Activated CD8-positive, alpha-beta T cell treated with anti-CD3 and anti-CD28 coated beads, Interleukin-2, amount 10 ng/mL, durations not matched to agents 7 days and 5 days (primary cell): Measurements from ENCODE around the gene PLA2G5. TPM values are rescaled to one million over a fixed set of nuclear protein-coding genes. Genes with fewer than 3 reads are reported as not detected.

Experiments
- ATAC-seq: fragments of 150-1000 bp; cut with Tn5 transposase; one replicate; pipeline ENCODE4 v1.10.0; 2021; ENCODE audit warnings: moderate library complexity
- CTCF ChIA-PET: fragments of 350-600 bp; sonication (Branson Sonifier 250); formaldehyde crosslinking; loops from one replicate; lab custom pipeline; 2021; ENCODE audit warnings: antibody characterized with exemption; lab: Charles Lee
- POLR2A ChIA-PET: fragments of 350-600 bp; sonication (Branson Sonifier 250); formaldehyde crosslinking; loops from one replicate; lab custom pipeline; 2021; ENCODE audit warnings: antibody characterized with exemption; lab: Charles Lee
- DNase-seq: peaks from one replicate; pipeline ENCODE4 v3.0.0-alpha.2; 2020
- H3K27ac Mint-ChIP-seq: one replicate; pipeline ENCODE4 v1.8.0; 2021; ENCODE audit warnings: mild to moderate bottlenecking, mixed read lengths
- H3K27me3 Mint-ChIP-seq: one replicate; pipeline ENCODE4 v1.8.0; 2021; ENCODE audit warnings: low read depth, mixed read lengths
- H3K36me3 Mint-ChIP-seq: one replicate; pipeline ENCODE4 v1.8.0; 2021; ENCODE audit warnings: low read depth, mixed read lengths
- H3K4me1 Mint-ChIP-seq: one replicate; pipeline ENCODE4 v1.8.0; 2021; ENCODE audit warnings: low read depth, mixed read lengths
- H3K4me3 Mint-ChIP-seq: one replicate; pipeline ENCODE4 v1.8.0; 2021; ENCODE audit warnings: mild to moderate bottlenecking, mixed read lengths
- H3K9me3 Mint-ChIP-seq: one replicate; pipeline ENCODE4 v1.8.0; 2022; ENCODE audit warnings: mixed read lengths; ENCODE audit not compliant: insufficient read depth
- total RNA-seq, 2 experiments: library from RNA; stranded (reverse); gene quantifications; one replicate each; pipeline ENCODE4 v1.2.3, GENCODE V29; 2021

PLA2G5 gene
- total RNA-seq, 2 experiments from 2014 or later, result not detected

- H3K9me3 Mint-ChIP-seq, result no peaks in the 10 kb centered on the region
- ChIA-PET CTCF (no interaction called here), POLR2A (no interaction called here)
- H3K4me3 Mint-ChIP-seq, result no peak overlapping the region
- no peaks in the 10 kb centered on the region for H3K36me3 Mint-ChIP-seq
- no peak for ATAC-seq
- H3K27ac Mint-ChIP-seq, result no peak overlapping the region
- no peaks in the 10 kb centered on the region for H3K4me1 Mint-ChIP-seq
- peaks cover 22% of the 10 kb centered on the region for H3K27me3 Mint-ChIP-seq
- DNase-seq, result no peak
Measured at GRCh38 chr1:20071416-20071815, 1.4 kb downstream of the PLA2G5 start.

- ChIA-PET POLR2A (no interaction called here), CTCF (no interaction called here)
- DNase-seq, result no peak
- Mint-ChIP-seq H3K27me3 (peaks cover 36% of the 10 kb centered on the region), H3K27ac (no peak overlapping the region), H3K4me1 (peaks cover 1% of the 10 kb centered on the region), H3K36me3 (no peaks in the 10 kb centered on the region), H3K4me3 (no peak overlapping the region), H3K9me3 (no peaks in the 10 kb centered on the region)
- no peak for ATAC-seq
Measured at GRCh38 chr1:20072771-20073170, 2.8 kb downstream of the PLA2G5 start.

GRCh38 chr1:20073256-20073655 is 3.3 kb downstream of the PLA2G5 start:
- Mint-ChIP-seq H3K9me3 (no peaks in the 10 kb centered on the region), H3K36me3 (no peaks in the 10 kb centered on the region), H3K4me3 (no peak overlapping the region), H3K4me1 (peaks cover 6% of the 10 kb centered on the region), H3K27ac (no peak overlapping the region), H3K27me3 (peaks cover 41% of the 10 kb centered on the region)
- DNase-seq (no peak), ATAC-seq (no peak)
- POLR2A ChIA-PET, result no interaction called here
- CTCF ChIA-PET, result no interaction called here

- Mint-ChIP-seq H3K9me3 (no peaks in the 10 kb centered on the region), H3K4me3 (no peak overlapping the region), H3K36me3 (no peaks in the 10 kb centered on the region), H3K27ac (no peak overlapping the region), H3K27me3 (peaks cover 45% of the 10 kb centered on the region), H3K4me1 (peaks cover 10% of the 10 kb centered on the region)
- DNase-seq, result no peak
- CTCF ChIA-PET, result no interaction called here
- POLR2A ChIA-PET, result no interaction called here
- ATAC-seq, result no peak
Measured at GRCh38 chr1:20074055-20074724, 4.2 kb downstream of the PLA2G5 start.

GRCh38 chr1:20074725-20075171 is 4.8 kb downstream of the PLA2G5 start:
- Mint-ChIP-seq H3K27ac (no peak overlapping the region), H3K4me1 (peaks cover 12% of the 10 kb centered on the region), H3K36me3 (no peaks in the 10 kb centered on the region), H3K27me3 (peaks cover 49% of the 10 kb centered on the region), H3K4me3 (no peak overlapping the region), H3K9me3 (no peaks in the 10 kb centered on the region)
- ATAC-seq, result no peak
- no peak for DNase-seq
- POLR2A ChIA-PET, result no interaction called here
- CTCF ChIA-PET, result no interaction called here

GRCh38 chr1:20075345-20075744 is 5.4 kb downstream of the PLA2G5 start:
- no peak overlapping the region for H3K4me3 Mint-ChIP-seq
- peaks cover 14% of the 10 kb centered on the region for H3K4me1 Mint-ChIP-seq
- H3K27me3 Mint-ChIP-seq, result peaks cover 50% of the 10 kb centered on the region
- ChIA-PET POLR2A (no interaction called here), CTCF (interaction anchor here (0.5 kb wide), 1 partner anchor 120 kb away, joined by 3 read pairs; no protein-coding TSS in a partner anchor)
- no peaks in the 10 kb centered on the region for H3K36me3 Mint-ChIP-seq
- DNase-seq (no peak), ATAC-seq (no peak)
- H3K27ac Mint-ChIP-seq, result no peak overlapping the region
- H3K9me3 Mint-ChIP-seq, result no peaks in the 10 kb centered on the region

GRCh38 chr1:20076223-20076622 is 6.2 kb downstream of the PLA2G5 start:
- ChIA-PET POLR2A (no interaction called here), CTCF (no interaction called here)
- H3K9me3 Mint-ChIP-seq, result no peaks in the 10 kb centered on the region
- H3K4me3 Mint-ChIP-seq, result no peak overlapping the region
- no peak overlapping the region for H3K27ac Mint-ChIP-seq
- H3K4me1 Mint-ChIP-seq, result peaks cover 22% of the 10 kb centered on the region
- H3K36me3 Mint-ChIP-seq, result no peaks in the 10 kb centered on the region
- H3K27me3 Mint-ChIP-seq, result peaks cover 55% of the 10 kb centered on the region
- DNase-seq, result no peak
- ATAC-seq, result no peak

GRCh38 chr1:20076710-20077461 is 6.9 kb downstream of the PLA2G5 start:
- Mint-ChIP-seq H3K36me3 (no peaks in the 10 kb centered on the region), H3K27ac (no peak overlapping the region), H3K9me3 (no peaks in the 10 kb centered on the region), H3K4me3 (no peak overlapping the region), H3K4me1 (peaks cover 29% of the 10 kb centered on the region), H3K27me3 (peaks cover 58% of the 10 kb centered on the region)
- ATAC-seq, result no peak
- DNase-seq, result no peak
- ChIA-PET POLR2A (no interaction called here), CTCF (no interaction called here)

GRCh38 chr1:20078171-20078651 is 8.2 kb downstream of the PLA2G5 start:
- H3K27ac Mint-ChIP-seq, result peak overlapping the region; percentile 35

GRCh38 chr1:20078711-20079110 is 8.7 kb downstream of the PLA2G5 start:
- no peaks in the 10 kb centered on the region for H3K36me3 Mint-ChIP-seq
- CTCF ChIA-PET, result no interaction called here
- H3K9me3 Mint-ChIP-seq, result no peaks in the 10 kb centered on the region
- H3K27ac Mint-ChIP-seq, result no peak overlapping the region
- H3K27me3 Mint-ChIP-seq, result peaks cover 59% of the 10 kb centered on the region
- DNase-seq (no peak), ATAC-seq (no peak)
- H3K4me3 Mint-ChIP-seq, result no peak overlapping the region
- POLR2A ChIA-PET, result no interaction called here
- peaks cover 30% of the 10 kb centered on the region for H3K4me1 Mint-ChIP-seq

More at GRCh38 chr1:20078171-20078651, 8.2 kb downstream of the PLA2G5 start:
- no peak for DNase-seq
- no peaks in the 10 kb centered on the region for H3K9me3 Mint-ChIP-seq
- no peaks in the 10 kb centered on the region for H3K36me3 Mint-ChIP-seq
- H3K4me3 Mint-ChIP-seq, result no peak overlapping the region
- H3K27me3 Mint-ChIP-seq, result peaks cover 62% of the 10 kb centered on the region
- no peak for ATAC-seq
- H3K4me1 Mint-ChIP-seq, result peaks cover 30% of the 10 kb centered on the region
- ChIA-PET POLR2A (no interaction called here), CTCF (no interaction called here)

GRCh38 chr1:20079661-20080305 is 9.8 kb downstream of the PLA2G5 start:
- H3K27me3 Mint-ChIP-seq, result peaks cover 63% of the 10 kb centered on the region
- H3K36me3 Mint-ChIP-seq, result no peaks in the 10 kb centered on the region
- CTCF ChIA-PET, result interaction anchor here (1.2 kb wide), 1 partner anchor 163 kb away, joined by 5 read pairs; no protein-coding TSS in a partner anchor

More at GRCh38 chr1:20079661-20080305, 9.8 kb downstream of the PLA2G5 start:
- Mint-ChIP-seq H3K4me3 (no peak overlapping the region), H3K27ac (peak overlapping the region; percentile 70), H3K4me1 (peaks cover 30% of the 10 kb centered on the region), H3K9me3 (no peaks in the 10 kb centered on the region)
- DNase-seq (no peak), ATAC-seq (no peak)
- POLR2A ChIA-PET, result interaction anchor here (0.6 kb wide), 1 partner anchor 546 kb away, joined by 3 read pairs; no protein-coding TSS in a partner anchor
